SK-N-SH (cell line): ENCODE measurements around the gene DROSHA. TPM values are rescaled to one million over a fixed set of nuclear protein-coding genes. Genes with fewer than 3 reads are reported as not detected.
A peak's percentile ranks its signal among the peaks of the same experiment; 100 is the strongest.

Source experiments
- CTCF ChIA-PET: fragments of 300-600, 350-600 bp; formaldehyde crosslinking; extraction: SDS; loops from one replicate; lab custom pipeline; 2021; lab: Yijun Ruan, JAX
- POLR2A ChIA-PET: fragments of 350-600 bp; sonication (Branson Sonifier 250); formaldehyde crosslinking; extraction: SDS; loops from one replicate; lab custom pipeline; 2020; ENCODE audit warnings: antibody characterized with exemption, inconsistent platforms; lab: Yijun Ruan, JAX
- DNase-seq: peaks from one replicate; pipeline ENCODE4 v3.0.0; 2012
- H2AFZ ChIP-seq: fragments of 200-600 bp; sonication (generic); 2 replicates; pipeline ENCODE4 v1.8.1; 2016; ENCODE audit warnings: antibody characterized with exemption, mild to moderate bottlenecking, low read depth
- H3F3A ChIP-seq: fragments of 200-600 bp; sonication (generic); replicated peaks from 2 replicates; pipeline ENCODE3; 2016; ENCODE audit warnings: antibody characterized with exemption, mild to moderate bottlenecking; ENCODE audit not compliant: insufficient read depth
- H3K27ac ChIP-seq, 2 experiments: fragments of 200-500 bp in 1 of 2; fragments of 200-600 bp in 1 of 2; sonication (Bioruptor generic) in 1 of 2; sonication (generic), shearing (Covaris generic) in 1 of 2; 2 replicates each; pipeline versions ENCODE4 v1.5.1 to v1.6.1; 2014 to 2016; ENCODE audit warnings: low read depth in 2 of 2, inconsistent platforms in 1 of 2, low read length in 1 of 2, mild to moderate bottlenecking in 1 of 2, mixed read lengths in 1 of 2
- H3K27me3 ChIP-seq: fragments of 200-600 bp; sonication (generic), shearing (Covaris generic); 2 replicates; pipeline ENCODE4 v1.6.1; 2016; ENCODE audit warnings: mixed run types; ENCODE audit not compliant: insufficient read depth
- H3K36me3 ChIP-seq, 2 experiments: fragments of 200-500 bp in 1 of 2; fragments of 200-600 bp in 1 of 2; sonication (Bioruptor generic) in 1 of 2; sonication (generic) in 1 of 2; replicated peaks in 1 of 2; 2 replicates each; pipeline versions ENCODE3 to v1.5.1; 2014 to 2016; ENCODE audit warnings: low read length in 1 of 2, mild to moderate bottlenecking in 1 of 2; ENCODE audit not compliant: insufficient read depth in 2 of 2, control insufficient read depth in 1 of 2
- H3K4me1 ChIP-seq, 2 experiments: fragments of 200-500 bp in 1 of 2; fragments of 200-600 bp in 1 of 2; sonication (Bioruptor generic) in 1 of 2; sonication (generic), shearing (Covaris generic) in 1 of 2; 2 replicates each; pipeline versions ENCODE4 v1.5.1 to v1.6.1; 2014 to 2016; ENCODE audit warnings: low read depth in 1 of 2, low read length in 1 of 2, mixed run types in 1 of 2; ENCODE audit not compliant: insufficient read depth in 2 of 2, control insufficient read depth in 1 of 2
- H3K4me2 ChIP-seq: fragments of 200-600 bp; sonication (generic), shearing (Covaris generic); 2 replicates; pipeline ENCODE4 v1.6.1; 2017; ENCODE audit warnings: mixed run types
- H3K4me3 ChIP-seq, 2 experiments: fragments of 200-500 bp in 1 of 2; fragments of 200-600 bp in 1 of 2; sonication (Bioruptor generic) in 1 of 2; sonication (generic), shearing (Covaris generic) in 1 of 2; 2 replicates each; pipeline versions ENCODE4 v1.5.1 to v1.8.1; 2014 to 2016; ENCODE audit warnings: low read depth in 2 of 2, inconsistent platforms in 1 of 2, low read length in 1 of 2, mild to moderate bottlenecking in 1 of 2, mixed read lengths in 1 of 2, moderate library complexity in 1 of 2
- H3K79me2 ChIP-seq: fragments of 200-600 bp; sonication (generic); 2 replicates; pipeline ENCODE4 v1.8.1; 2017; ENCODE audit warnings: mild to moderate bottlenecking; ENCODE audit not compliant: insufficient read depth
- H3K9ac ChIP-seq: fragments of 200-600 bp; sonication (generic); 2 replicates; pipeline ENCODE4 v1.6.1; 2017; ENCODE audit warnings: mixed run types
- H3K9me2 ChIP-seq: fragments of 200-600 bp; sonication (generic); 2 replicates; pipeline ENCODE4 v1.6.1; 2017; ENCODE audit warnings: mixed run types
- H3K9me3 ChIP-seq: fragments of 200-600 bp; sonication (generic); 2 replicates; pipeline ENCODE4 v1.6.1; 2017; ENCODE audit warnings: mixed run types, mild to moderate bottlenecking, moderate library complexity
- H4K20me1 ChIP-seq: fragments of 200-600 bp; sonication (generic); 2 replicates; pipeline ENCODE4 v1.6.1; 2017; ENCODE audit warnings: mild to moderate bottlenecking, mixed run types; ENCODE audit not compliant: insufficient read depth
- CHD2 ChIP-seq: fragments of 150-350 bp; IDR thresholded peaks from 2 replicates; pipeline ENCODE4 v1.6.1; 2018; ENCODE audit warnings: low read length; ENCODE audit not compliant: partially characterized antibody
- EP300 ChIP-seq, 2 experiments: IDR thresholded peaks; 2 replicates each; pipeline versions ENCODE4 v1.4.0 to v1.6.1; 2012; ENCODE audit warnings: borderline replicate concordance in 1 of 2, low read depth in 1 of 2, low read length in 1 of 2
- EZH2phosphoT487 ChIP-seq: fragments of 200-600 bp; sonication (generic); IDR thresholded peaks from 2 replicates; pipeline ENCODE4 v1.6.1; 2017; ENCODE audit warnings: low read depth, mixed run types, mild to moderate bottlenecking, antibody characterized with exemption, moderate library complexity, borderline replicate concordance
- FOSL2 ChIP-seq: IDR thresholded peaks from 2 replicates; pipeline ENCODE4 v1.4.0; 2012; ENCODE audit warnings: low read depth, mild to moderate bottlenecking, moderate library complexity, borderline replicate concordance
- FOXJ3 ChIP-seq: sonication (generic); formaldehyde crosslinking; IDR thresholded peaks from 2 replicates; pipeline ENCODE4 v1.5.1; 2020; ENCODE audit warnings: mild to moderate bottlenecking, missing genetic modification reagents
- GABPA ChIP-seq: IDR thresholded peaks from 2 replicates; pipeline ENCODE4 v1.4.0; 2012; ENCODE audit warnings: low read depth, mild to moderate bottlenecking
- GATA2 ChIP-seq: sonication (generic); formaldehyde crosslinking; IDR thresholded peaks from 2 replicates; pipeline ENCODE4 v1.5.0; 2020; ENCODE audit warnings: mild to moderate bottlenecking, missing genetic modification reagents
- IRF3 ChIP-seq: fragments of 150-350 bp; IDR thresholded peaks from 2 replicates; pipeline ENCODE4 v1.6.1; 2016; ENCODE audit warnings: mild to moderate bottlenecking, low read depth, low read length
- JUND ChIP-seq: IDR thresholded peaks from 2 replicates; pipeline ENCODE4 v1.4.0; 2012
- MXI1 ChIP-seq: IDR thresholded peaks from 2 replicates; pipeline ENCODE4 v1.6.1; 2012; ENCODE audit warnings: mild to moderate bottlenecking, low read depth, low read length, improper control_type of control experiment
- NFIC ChIP-seq: IDR thresholded peaks from 2 replicates; pipeline ENCODE4 v1.4.0; 2012; ENCODE audit warnings: borderline replicate concordance
- NRF1 ChIP-seq: IDR thresholded peaks from 2 replicates; pipeline ENCODE4 v1.6.1; 2012; ENCODE audit warnings: low read depth, mild to moderate bottlenecking, low read length
- POLR2AphosphoS5 ChIP-seq: IDR thresholded peaks from 2 replicates; pipeline ENCODE4 v1.6.1; 2012; ENCODE audit warnings: low read depth, low read length
- RAD21 ChIP-seq: IDR thresholded peaks from 2 replicates; pipeline ENCODE4 v1.6.1; 2012; ENCODE audit warnings: mild to moderate bottlenecking, low read length
- RCOR1 ChIP-seq: fragments of 150-350 bp; IDR thresholded peaks from 2 replicates; pipeline ENCODE4 v1.6.1; 2017; ENCODE audit warnings: antibody characterized with exemption, low read length
- REST ChIP-seq: IDR thresholded peaks from 2 replicates; pipeline ENCODE4 v1.6.1; 2012; ENCODE audit warnings: mild to moderate bottlenecking, low read depth, low read length, moderate library complexity
- SMC3 ChIP-seq: IDR thresholded peaks from 2 replicates; pipeline ENCODE4 v1.6.1; 2012; ENCODE audit warnings: low read depth, low read length, improper control_type of control experiment
- TAF1 ChIP-seq: IDR thresholded peaks from 2 replicates; pipeline ENCODE4 v1.6.1; 2012; ENCODE audit warnings: low read depth, mild to moderate bottlenecking, low read length, moderate library complexity, borderline replicate concordance
- TCF12 ChIP-seq: IDR thresholded peaks from 2 replicates; pipeline ENCODE4 v1.4.0; 2012
- YY1 ChIP-seq: IDR thresholded peaks from 2 replicates; pipeline ENCODE4 v1.4.0; 2012; ENCODE audit warnings: low read depth, mild to moderate bottlenecking
- WGBS: methylation state at CpG from one replicate; pipeline ENCODE4 v1.1.6; 2017; ENCODE audit warnings: low lambda C conversion rate; 5-methylcytosine and 5-hydroxymethylcytosine counted together
- polyA plus RNA-seq, 3 experiments: library from polyadenylated mRNA; depleted of rRNA; stranded (reverse); fragments of >200 nt; gene quantifications; 2 replicates each; pipeline ENCODE4 v1.2.3, GENCODE V29; 2012
- TF ChIP-seq, protein P1 (sequence below): IDR thresholded peaks from 2 replicates; pipeline ENCODE4; 2012
- TF ChIP-seq, protein P2 (sequence below): fragments of 150-350 bp; IDR thresholded peaks from 2 replicates; pipeline ENCODE4 v1.6.1; 2017; ENCODE audit warnings: antibody characterized with exemption, low read length, low read depth, borderline replicate concordance
- TF ChIP-seq, protein P3 (sequence below): IDR thresholded peaks from 2 replicates; pipeline ENCODE4 v1.4.0; 2012; ENCODE audit warnings: low read depth, borderline replicate concordance
- TF ChIP-seq, protein P4 (sequence below): IDR thresholded peaks from 2 replicates; pipeline ENCODE4 v1.4.0; 2012; ENCODE audit warnings: low read depth, borderline replicate concordance
- TF ChIP-seq, protein P5 (sequence below): IDR thresholded peaks from 2 replicates; pipeline ENCODE4 v1.4.0; 2012; ENCODE audit warnings: low read depth

Gene DROSHA
- polyA plus RNA-seq, 1 of the 3 experiments (the other 2 are of a cell fraction): 49.3 TPM

- peaks cover 42% of the 10 kb centered on the region for H3F3A ChIP-seq
- no peaks in the 10 kb centered on the region for H4K20me1 ChIP-seq
- H3K27me3 ChIP-seq: no peaks in the 10 kb centered on the region
- CTCF ChIA-PET: no interaction called here
- peak overlapping the region; percentile 53; the same call in 1 of the 2 replicates for H3K9ac ChIP-seq
- H3K27ac ChIP-seq: peak overlapping the region; percentile 56 to 85; a peak in 3 of 4 replicates
- no peak for DNase-seq
- POLR2A ChIA-PET: no interaction called here
- no peaks in the 10 kb centered on the region for H3K36me3 ChIP-seq
- no peaks in the 10 kb centered on the region for H3K9me3 ChIP-seq
- no peaks in the 10 kb centered on the region for H3K9me2 ChIP-seq
- WGBS: 29% methylated on average over 5 of the region's 5 CpGs
- H3K4me3 ChIP-seq: no peak overlapping the region
- no peaks in the 10 kb centered on the region for H3K79me2 ChIP-seq
- H3K4me2 ChIP-seq: peak overlapping the region; percentile 43; the same call in 1 of the 2 replicates
- peaks cover 4 to 35% of the 10 kb centered on the region in 2 experiments for H3K4me1 ChIP-seq
- peak overlapping the region; percentile 77 for H2AFZ ChIP-seq
- TF ChIP-seq NFIC (peak; percentile 76), MXI1 (no peak), JUND (peak; percentile 44), POLR2AphosphoS5 (peak; percentile 56; the same call in 1 of the 2 replicates), FOXJ3 (CRISPR knock-in tag) (no peak), GABPA (no peak), EZH2phosphoT487 (no peak), TAF1 (no peak), RAD21 (no peak), GATA2 (CRISPR knock-in tag) (no peak), CHD2 (no peak), TCF12 (peak; percentile 81), RCOR1 (no peak), YY1 (no peak), SMC3 (no peak), REST (peak; percentile 18; the same call in 1 of the 2 replicates), FOSL2 (peak; percentile 69), NRF1 (no peak), EP300 (IDR thresholded peaks at IDR 0.05; ENCODE audit: borderline replicate concordance in 1 of 2, low read depth in 1 of 2, low read length in 1 of 2) (peak; percentile 74 to 85), IRF3 (no peak)
- TF ChIP-seq, protein P1, sequence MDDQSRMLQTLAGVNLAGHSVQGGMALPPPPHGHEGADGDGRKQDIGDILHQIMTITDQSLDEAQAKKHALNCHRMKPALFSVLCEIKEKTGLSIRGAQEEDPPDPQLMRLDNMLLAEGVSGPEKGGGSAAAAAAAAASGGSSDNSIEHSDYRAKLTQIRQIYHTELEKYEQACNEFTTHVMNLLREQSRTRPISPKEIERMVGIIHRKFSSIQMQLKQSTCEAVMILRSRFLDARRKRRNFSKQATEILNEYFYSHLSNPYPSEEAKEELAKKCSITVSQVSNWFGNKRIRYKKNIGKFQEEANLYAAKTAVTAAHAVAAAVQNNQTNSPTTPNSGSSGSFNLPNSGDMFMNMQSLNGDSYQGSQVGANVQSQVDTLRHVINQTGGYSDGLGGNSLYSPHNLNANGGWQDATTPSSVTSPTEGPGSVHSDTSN: peak; percentile 84
- TF ChIP-seq, protein P2, sequence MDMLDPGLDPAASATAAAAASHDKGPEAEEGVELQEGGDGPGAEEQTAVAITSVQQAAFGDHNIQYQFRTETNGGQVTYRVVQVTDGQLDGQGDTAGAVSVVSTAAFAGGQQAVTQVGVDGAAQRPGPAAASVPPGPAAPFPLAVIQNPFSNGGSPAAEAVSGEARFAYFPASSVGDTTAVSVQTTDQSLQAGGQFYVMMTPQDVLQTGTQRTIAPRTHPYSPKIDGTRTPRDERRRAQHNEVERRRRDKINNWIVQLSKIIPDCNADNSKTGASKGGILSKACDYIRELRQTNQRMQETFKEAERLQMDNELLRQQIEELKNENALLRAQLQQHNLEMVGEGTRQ: no peak
- TF ChIP-seq, protein P3, sequence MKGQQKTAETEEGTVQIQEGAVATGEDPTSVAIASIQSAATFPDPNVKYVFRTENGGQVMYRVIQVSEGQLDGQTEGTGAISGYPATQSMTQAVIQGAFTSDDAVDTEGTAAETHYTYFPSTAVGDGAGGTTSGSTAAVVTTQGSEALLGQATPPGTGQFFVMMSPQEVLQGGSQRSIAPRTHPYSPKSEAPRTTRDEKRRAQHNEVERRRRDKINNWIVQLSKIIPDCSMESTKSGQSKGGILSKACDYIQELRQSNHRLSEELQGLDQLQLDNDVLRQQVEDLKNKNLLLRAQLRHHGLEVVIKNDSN: no peak
- TF ChIP-seq, protein P4, sequence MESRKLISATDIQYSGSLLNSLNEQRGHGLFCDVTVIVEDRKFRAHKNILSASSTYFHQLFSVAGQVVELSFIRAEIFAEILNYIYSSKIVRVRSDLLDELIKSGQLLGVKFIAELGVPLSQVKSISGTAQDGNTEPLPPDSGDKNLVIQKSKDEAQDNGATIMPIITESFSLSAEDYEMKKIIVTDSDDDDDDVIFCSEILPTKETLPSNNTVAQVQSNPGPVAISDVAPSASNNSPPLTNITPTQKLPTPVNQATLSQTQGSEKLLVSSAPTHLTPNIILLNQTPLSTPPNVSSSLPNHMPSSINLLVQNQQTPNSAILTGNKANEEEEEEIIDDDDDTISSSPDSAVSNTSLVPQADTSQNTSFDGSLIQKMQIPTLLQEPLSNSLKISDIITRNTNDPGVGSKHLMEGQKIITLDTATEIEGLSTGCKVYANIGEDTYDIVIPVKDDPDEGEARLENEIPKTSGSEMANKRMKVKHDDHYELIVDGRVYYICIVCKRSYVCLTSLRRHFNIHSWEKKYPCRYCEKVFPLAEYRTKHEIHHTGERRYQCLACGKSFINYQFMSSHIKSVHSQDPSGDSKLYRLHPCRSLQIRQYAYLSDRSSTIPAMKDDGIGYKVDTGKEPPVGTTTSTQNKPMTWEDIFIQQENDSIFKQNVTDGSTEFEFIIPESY: no peak
- TF ChIP-seq, protein P5, sequence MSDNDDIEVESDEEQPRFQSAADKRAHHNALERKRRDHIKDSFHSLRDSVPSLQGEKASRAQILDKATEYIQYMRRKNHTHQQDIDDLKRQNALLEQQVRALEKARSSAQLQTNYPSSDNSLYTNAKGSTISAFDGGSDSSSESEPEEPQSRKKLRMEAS: peak; percentile 66
These were observed 165.0 kb downstream of the DROSHA start for GRCh38 chr5:31366941-31367340.
